Omental fat pad (tissue), 4 donors: Measurements from ENCODE around the gene PHF11. TPM values are rescaled to one million over a fixed set of nuclear protein-coding genes. Genes with fewer than 3 reads are reported as not detected.

Experiments
- ATAC-seq: fragments of 150-250 bp; one replicate; pipeline ENCODE4 v1.9.1; 2016; ENCODE audit warnings: mild to moderate bottlenecking, moderate library complexity; ENCODE audit not compliant: low FRiP score
- DNase-seq: peaks from one replicate; pipeline ENCODE4 v3.0.0-alpha.2; 2019; ENCODE audit warnings: low spot score
- CTCF ChIP-seq, 3 donors: fragments of 450-650 bp; IDR thresholded peaks; one replicate each; pipeline ENCODE4 v1.5.1; 2016 to 2017; ENCODE audit warnings: antibody characterized with exemption in 3 of 3, mild to moderate bottlenecking in 3 of 3, moderate library complexity in 2 of 3
- total RNA-seq, 4 donors: library from RNA; depleted of rRNA; stranded (reverse); fragments of >200 nt; gene quantifications; one replicate each; pipeline ENCODE4 v1.1.0, GENCODE V29; 2016

Gene PHF11
- total RNA-seq, 4 donors from 2014 or later: 22.9 to 54.2 (median 26.9) TPM

- no peak for DNase-seq
- no peak for ATAC-seq
- TF ChIP-seq CTCF (IDR thresholded peaks at IDR 0.05): no peak
Observed at GRCh38 chr13:49521224-49521623, 25.5 kb downstream of the PHF11 start.

GRCh38 chr13:49524740-49525501 is 29.2 kb downstream of the PHF11 start:
- TF ChIP-seq CTCF (IDR thresholded peaks at IDR 0.05): no peak
- ATAC-seq: no peak
- DNase-seq: no peak

- no peak for ATAC-seq
- no peak for DNase-seq
- TF ChIP-seq CTCF (IDR thresholded peaks at IDR 0.05): no peak
Observed at GRCh38 chr13:49527123-49527522, 31.4 kb downstream of the PHF11 start.

GRCh38 chr13:49528161-49528560 is 32.4 kb downstream of the PHF11 start:
- no peak for ATAC-seq
- no peak for DNase-seq
- TF ChIP-seq CTCF (IDR thresholded peaks at IDR 0.05): no peak

- no peak for DNase-seq
- no peak for ATAC-seq
- TF ChIP-seq CTCF (IDR thresholded peaks at IDR 0.05): no peak
Observed at GRCh38 chr13:49530457-49530856, 34.7 kb downstream of the PHF11 start.

- ATAC-seq (no peak), DNase-seq (no peak)
- TF ChIP-seq CTCF (IDR thresholded peaks at IDR 0.05): no peak
Observed at GRCh38 chr13:49532593-49532992, 36.8 kb downstream of the PHF11 start.

- ATAC-seq (no peak), DNase-seq (no peak)
- no peak for TF ChIP-seq CTCF (IDR thresholded peaks at IDR 0.05)
Observed at GRCh38 chr13:49533011-49533410, 37.3 kb downstream of the PHF11 start.
